ENCODE data around the gene ALKBH1.

Gene ALKBH1

DNA sequence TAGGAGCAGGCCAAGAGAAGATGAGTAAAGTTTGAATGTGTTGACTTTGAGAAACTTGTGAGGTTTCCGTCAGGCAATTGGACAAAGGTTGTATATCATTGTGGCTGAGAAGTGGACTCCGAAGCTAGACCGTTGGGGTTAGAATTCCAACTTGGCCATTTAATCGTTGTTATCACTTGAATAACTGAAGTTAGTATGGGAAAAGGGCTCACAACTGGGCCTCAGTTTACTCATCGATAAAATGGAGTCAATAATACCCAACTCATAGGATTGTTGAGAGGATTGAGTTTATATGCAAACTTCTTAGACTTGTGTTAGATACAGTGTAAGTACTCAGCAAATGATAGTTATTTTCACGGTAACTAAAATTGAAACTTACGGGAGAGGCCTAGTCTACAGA, 926 bp upstream of the ALKBH1 start:
- TF ChIP-seq, protein P1, sequence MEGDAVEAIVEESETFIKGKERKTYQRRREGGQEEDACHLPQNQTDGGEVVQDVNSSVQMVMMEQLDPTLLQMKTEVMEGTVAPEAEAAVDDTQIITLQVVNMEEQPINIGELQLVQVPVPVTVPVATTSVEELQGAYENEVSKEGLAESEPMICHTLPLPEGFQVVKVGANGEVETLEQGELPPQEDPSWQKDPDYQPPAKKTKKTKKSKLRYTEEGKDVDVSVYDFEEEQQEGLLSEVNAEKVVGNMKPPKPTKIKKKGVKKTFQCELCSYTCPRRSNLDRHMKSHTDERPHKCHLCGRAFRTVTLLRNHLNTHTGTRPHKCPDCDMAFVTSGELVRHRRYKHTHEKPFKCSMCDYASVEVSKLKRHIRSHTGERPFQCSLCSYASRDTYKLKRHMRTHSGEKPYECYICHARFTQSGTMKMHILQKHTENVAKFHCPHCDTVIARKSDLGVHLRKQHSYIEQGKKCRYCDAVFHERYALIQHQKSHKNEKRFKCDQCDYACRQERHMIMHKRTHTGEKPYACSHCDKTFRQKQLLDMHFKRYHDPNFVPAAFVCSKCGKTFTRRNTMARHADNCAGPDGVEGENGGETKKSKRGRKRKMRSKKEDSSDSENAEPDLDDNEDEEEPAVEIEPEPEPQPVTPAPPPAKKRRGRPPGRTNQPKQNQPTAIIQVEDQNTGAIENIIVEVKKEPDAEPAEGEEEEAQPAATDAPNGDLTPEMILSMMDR (IDR thresholded peaks at IDR 0.05; ENCODE audit: extremely low read depth, missing control alignments) = no peak
- no peak for DNase-seq (ENCODE audit: low spot score)

DNA sequence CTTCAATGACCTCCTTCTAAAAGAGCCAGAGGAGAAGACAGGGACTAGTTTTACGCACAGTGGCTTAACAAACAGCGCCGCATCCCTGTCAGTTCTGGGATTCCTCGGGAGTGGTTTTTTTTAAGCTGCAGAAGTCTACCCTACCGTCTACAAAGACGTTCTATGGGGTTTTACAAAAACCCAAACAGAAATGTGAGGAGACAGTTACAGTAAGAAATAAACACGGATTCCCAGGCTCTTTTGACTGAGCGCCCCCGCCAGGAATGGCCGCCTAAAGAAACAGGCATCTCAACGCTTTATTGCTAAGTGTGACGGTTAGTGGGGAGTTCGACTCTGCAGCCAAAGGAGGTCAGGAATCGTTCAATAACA, 484 bp downstream of the ALKBH1 start:
- DNase-seq (ENCODE audit: low spot score) = peak; percentile 30
- TF ChIP-seq, protein P1 (IDR thresholded peaks at IDR 0.05; ENCODE audit: extremely low read depth, missing control alignments) = no peak

DNA sequence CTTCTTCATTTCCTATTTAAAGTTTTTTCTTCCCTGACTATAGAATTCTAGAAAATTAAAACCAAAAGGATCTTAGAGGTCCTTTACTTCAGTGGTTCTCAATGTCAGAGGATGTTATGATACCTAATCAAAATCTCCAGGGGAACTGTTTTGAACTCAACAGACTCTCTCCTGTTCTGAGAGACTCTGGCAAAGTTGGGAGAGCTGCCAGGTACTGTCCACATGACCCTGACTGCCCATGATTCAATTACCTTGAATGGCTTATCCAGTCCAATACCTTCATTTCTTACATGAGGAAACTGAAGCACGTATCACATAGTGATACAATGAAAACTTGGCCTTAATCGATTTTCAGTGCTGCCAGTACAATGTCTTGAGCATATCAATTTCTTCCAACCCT, 16.6 kb downstream of the ALKBH1 start:
- DNase-seq (ENCODE audit: low spot score) = no peak
- TF ChIP-seq, protein P1 (IDR thresholded peaks at IDR 0.05; ENCODE audit: extremely low read depth, missing control alignments) = no peak

DNA sequence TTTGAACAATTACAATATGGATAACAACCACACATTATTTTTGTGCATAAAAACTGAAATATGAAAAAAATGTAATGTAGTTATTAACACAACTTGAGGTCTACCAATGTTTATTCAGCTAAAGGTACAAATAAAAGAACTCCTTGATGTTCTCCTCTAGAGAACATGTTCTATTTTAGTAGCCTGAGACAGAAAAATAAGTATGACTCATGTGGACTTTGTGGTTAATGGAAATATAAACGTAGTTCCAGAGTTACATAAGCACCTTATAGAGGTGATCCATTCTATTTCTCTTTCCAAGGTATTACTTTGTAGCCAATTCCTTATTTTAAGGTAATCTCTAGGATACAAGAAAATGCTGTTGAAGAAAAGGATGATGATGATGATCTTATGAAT, 25.7 kb downstream of the ALKBH1 start:
- TF ChIP-seq, protein P1 (IDR thresholded peaks at IDR 0.05; ENCODE audit: extremely low read depth, missing control alignments) = no peak
- DNase-seq (ENCODE audit: low spot score) = no peak

DNA sequence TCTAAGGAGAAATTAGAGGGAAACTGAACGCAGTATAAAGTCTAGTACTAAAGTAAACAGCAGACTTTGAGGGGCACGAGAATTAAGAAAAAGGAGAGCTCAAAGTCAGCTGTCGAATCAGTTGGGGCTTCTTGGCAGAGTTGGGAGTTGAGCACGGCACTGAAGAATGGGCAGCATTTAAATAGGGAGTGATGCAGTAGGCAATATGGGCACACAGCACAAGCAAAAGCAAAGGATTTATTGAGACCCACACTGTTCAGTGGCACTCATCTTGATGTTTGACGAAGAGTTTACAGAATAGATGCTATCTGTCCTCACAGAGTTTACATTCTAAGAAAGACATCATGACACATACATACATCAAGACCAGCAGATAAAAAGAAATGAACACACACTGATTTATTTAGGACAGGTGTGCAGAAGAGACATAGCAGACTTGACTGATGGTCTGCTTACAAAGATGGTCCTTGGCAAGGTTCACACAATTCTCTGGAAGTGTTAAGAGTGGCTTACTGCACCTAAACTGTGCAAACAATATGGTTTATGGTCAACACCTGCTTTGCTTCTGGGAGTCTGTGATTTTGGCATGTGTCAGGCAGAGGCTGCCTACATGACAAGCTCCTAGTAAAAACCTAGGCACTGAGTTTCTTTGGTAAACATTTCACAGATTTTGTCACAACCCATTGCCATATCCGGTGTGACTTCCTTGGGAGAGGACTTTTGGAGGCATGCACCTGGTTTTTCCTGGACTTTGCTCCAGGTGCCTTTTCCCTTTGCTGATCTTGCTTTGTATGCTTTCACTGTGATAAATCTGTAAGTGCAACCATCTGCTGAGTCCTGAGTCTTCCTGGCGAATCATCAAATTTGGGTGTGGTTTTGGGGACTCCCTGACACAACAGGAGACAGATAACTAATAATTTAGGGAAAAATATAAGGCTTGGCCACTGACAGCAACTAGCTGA, 26.3 kb downstream of the ALKBH1 start:
- no peak for DNase-seq (ENCODE audit: low spot score)
- TF ChIP-seq, protein P1 (IDR thresholded peaks at IDR 0.05; ENCODE audit: extremely low read depth, missing control alignments) = no peak

DNA sequence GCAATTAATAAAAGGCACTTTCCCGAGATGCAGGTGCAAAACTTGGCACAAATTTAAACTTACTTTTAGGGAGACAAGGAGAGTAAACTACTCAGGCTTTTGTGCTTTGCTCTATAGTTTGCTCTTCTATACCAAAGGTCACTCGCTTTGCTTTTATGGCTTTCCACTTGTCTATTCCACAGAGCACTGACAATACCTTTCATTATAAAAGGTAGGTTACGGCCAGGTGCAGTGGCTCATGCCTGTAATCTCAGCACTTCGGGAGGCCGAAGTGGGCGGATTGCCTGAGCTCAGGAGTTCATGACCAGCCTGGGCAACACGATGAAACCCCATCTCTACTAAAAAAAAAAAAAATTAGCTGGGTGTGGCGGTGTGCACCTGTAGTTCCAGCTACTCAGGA, 32.9 kb downstream of the ALKBH1 start:
- DNase-seq (ENCODE audit: low spot score) = no peak
- TF ChIP-seq, protein P1 (IDR thresholded peaks at IDR 0.05; ENCODE audit: extremely low read depth, missing control alignments) = no peak

DNA sequence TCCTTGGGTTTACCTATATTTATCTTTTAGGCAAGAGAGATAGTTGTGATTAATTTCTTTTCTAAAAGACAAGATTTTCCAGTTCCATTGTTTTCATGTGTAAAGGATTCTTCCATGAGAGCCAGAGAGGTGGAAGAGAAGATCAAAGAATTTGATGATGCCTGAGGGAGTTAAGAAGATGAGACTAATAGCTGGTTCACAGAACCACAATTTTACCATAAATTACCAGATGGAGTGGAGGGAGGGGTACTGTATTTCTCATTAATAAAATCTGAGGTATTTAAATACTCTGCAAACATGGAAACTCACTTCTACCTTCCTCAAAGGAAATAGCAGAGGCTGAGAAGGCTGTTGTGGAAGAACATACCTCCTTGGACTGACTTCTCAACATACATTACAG, 34.6 kb downstream of the ALKBH1 start:
- TF ChIP-seq, protein P1 (IDR thresholded peaks at IDR 0.05; ENCODE audit: extremely low read depth, missing control alignments) = no peak
- no peak for DNase-seq (ENCODE audit: low spot score)

All from GM20000 (cell line).